HEK293 (cell line): ENCODE results near the gene TC2N.
A peak's percentile ranks its signal among the peaks of the same experiment; 100 is the strongest.

ENCODE experiments used
- BCL11A ChIP-seq: fragments of 450-650 bp; formaldehyde crosslinking; IDR thresholded peaks from 2 replicates; pipeline ENCODE4 v1.5.1; 2016; ENCODE audit warnings: low read depth, missing biosample characterization, missing genetic modification characterization
- BCL6B ChIP-seq: fragments of 450-650 bp; formaldehyde crosslinking; IDR thresholded peaks from 2 replicates; pipeline ENCODE4 v1.5.1; 2017; ENCODE audit warnings: missing biosample characterization, missing genetic modification characterization
- GLIS2 ChIP-seq: fragments of 450-650 bp; formaldehyde crosslinking; IDR thresholded peaks from 2 replicates; pipeline ENCODE4 v1.5.1; 2016; ENCODE audit warnings: missing biosample characterization, missing genetic modification characterization
- KLF7 ChIP-seq: fragments of 450-650 bp; formaldehyde crosslinking; IDR thresholded peaks from 2 replicates; pipeline ENCODE4 v1.5.1; 2016; ENCODE audit warnings: missing biosample characterization, missing genetic modification characterization, borderline replicate concordance
- PBX3 ChIP-seq: sonication (generic); formaldehyde crosslinking; IDR thresholded peaks from 2 replicates; pipeline ENCODE4 v1.8.1; 2022; ENCODE audit warnings: mild to moderate bottlenecking, moderate library complexity, missing genetic modification reagents
- PRDM2 ChIP-seq: fragments of 450-650 bp; formaldehyde crosslinking; IDR thresholded peaks from 2 replicates; pipeline ENCODE4 v1.5.1; 2016; ENCODE audit warnings: missing biosample characterization, missing genetic modification characterization, borderline replicate concordance
- SP7 ChIP-seq: fragments of 450-650 bp; formaldehyde crosslinking; IDR thresholded peaks from 2 replicates; pipeline ENCODE4 v1.5.1; 2016; ENCODE audit warnings: missing biosample characterization, missing genetic modification characterization
- ZNF169 ChIP-seq: fragments of 450-650 bp; formaldehyde crosslinking; IDR thresholded peaks from 2 replicates; pipeline ENCODE4 v1.5.1; 2016; ENCODE audit warnings: missing biosample characterization, missing genetic modification characterization
- ZNF175 ChIP-seq: fragments of 450-650 bp; formaldehyde crosslinking; IDR thresholded peaks from 2 replicates; pipeline ENCODE4 v1.5.1; 2016; ENCODE audit warnings: missing biosample characterization, missing genetic modification characterization
- ZNF18 ChIP-seq: fragments of 450-650 bp; formaldehyde crosslinking; IDR thresholded peaks from 2 replicates; pipeline ENCODE4 v1.5.1; 2016; ENCODE audit warnings: missing biosample characterization, missing genetic modification characterization
- ZNF221 ChIP-seq: fragments of 450-650 bp; formaldehyde crosslinking; IDR thresholded peaks from 2 replicates; pipeline ENCODE4 v1.5.1; 2017; ENCODE audit warnings: missing biosample characterization, missing genetic modification characterization, borderline replicate concordance
- ZNF223 ChIP-seq: fragments of 450-650 bp; formaldehyde crosslinking; IDR thresholded peaks from 2 replicates; pipeline ENCODE4 v1.5.1; 2016; ENCODE audit warnings: missing biosample characterization, missing genetic modification characterization
- ZNF37A ChIP-seq: fragments of 450-650 bp; IDR thresholded peaks from 2 replicates; pipeline ENCODE4 v1.5.1; 2018; ENCODE audit warnings: missing biosample characterization, missing genetic modification characterization
- ZNF404 ChIP-seq: fragments of 450-650 bp; formaldehyde crosslinking; IDR thresholded peaks from 2 replicates; pipeline ENCODE4 v1.5.1; 2017; ENCODE audit warnings: missing biosample characterization, missing genetic modification characterization
- ZNF416 ChIP-seq: fragments of 450-650 bp; formaldehyde crosslinking; IDR thresholded peaks from 2 replicates; pipeline ENCODE4 v1.5.1; 2016; ENCODE audit warnings: missing biosample characterization, missing genetic modification characterization
- ZNF518A ChIP-seq: fragments of 450-650 bp; formaldehyde crosslinking; conservative IDR thresholded peaks from 2 replicates; pipeline ENCODE4 v1.5.1; 2016; ENCODE audit warnings: low read depth, missing biosample characterization, missing genetic modification characterization
- ZNF521 ChIP-seq: fragments of 450-650 bp; formaldehyde crosslinking; IDR thresholded peaks from 2 replicates; pipeline ENCODE4 v1.5.1; 2017; ENCODE audit warnings: missing biosample characterization, mild to moderate bottlenecking, missing genetic modification characterization
- ZNF530 ChIP-seq: fragments of 450-650 bp; formaldehyde crosslinking; IDR thresholded peaks from 2 replicates; pipeline ENCODE4 v1.5.1; 2016; ENCODE audit warnings: low read depth, missing biosample characterization, missing genetic modification characterization
- ZNF629 ChIP-seq: fragments of 450-650 bp; formaldehyde crosslinking; IDR thresholded peaks from 2 replicates; pipeline ENCODE4 v1.5.1; 2017; ENCODE audit warnings: missing biosample characterization, missing genetic modification characterization
- ZNF645 ChIP-seq: fragments of 450-650 bp; formaldehyde crosslinking; IDR thresholded peaks from 2 replicates; pipeline ENCODE4; 2016; ENCODE audit warnings: missing biosample characterization, missing genetic modification characterization
- ZNF664 ChIP-seq: fragments of 450-650 bp; formaldehyde crosslinking; IDR thresholded peaks from 2 replicates; pipeline ENCODE4 v1.5.1; 2016; ENCODE audit warnings: missing biosample characterization, missing genetic modification characterization
- ZNF76 ChIP-seq: fragments of 450-650 bp; formaldehyde crosslinking; IDR thresholded peaks from 2 replicates; pipeline ENCODE4; 2016; ENCODE audit warnings: low read depth, missing biosample characterization, missing genetic modification characterization, borderline replicate concordance
- ZNF785 ChIP-seq: fragments of 450-650 bp; formaldehyde crosslinking; IDR thresholded peaks from 2 replicates; pipeline ENCODE4 v1.5.1; 2016; ENCODE audit warnings: missing biosample characterization, missing genetic modification characterization
- ZNF843 ChIP-seq: fragments of 450-650 bp; formaldehyde crosslinking; IDR thresholded peaks from 2 replicates; pipeline ENCODE4 v1.5.1; 2016; ENCODE audit warnings: missing biosample characterization, missing genetic modification characterization
- ZXDB ChIP-seq: fragments of 450-650 bp; formaldehyde crosslinking; IDR thresholded peaks from 2 replicates; pipeline ENCODE4 v1.5.1; 2016; ENCODE audit warnings: missing biosample characterization, missing genetic modification characterization

TC2N gene

GRCh38 chr14:91744068-91744480, 123.3 kb downstream of the TC2N start (continued):
- no peak for TF ChIP-seq ZNF645 (tag by site-specific recombination)
- TF ChIP-seq ZNF76 (tag by site-specific recombination), result no peak
- TF ChIP-seq ZNF37A, result no peak
- no peak for TF ChIP-seq ZNF223 (tag by site-specific recombination)
- no peak for TF ChIP-seq ZNF169 (tag by site-specific recombination)
- no peak for TF ChIP-seq ZXDB (tag by site-specific recombination)
- TF ChIP-seq ZNF629, result peak; percentile 94
- no peak for TF ChIP-seq ZNF221
- TF ChIP-seq ZNF785 (tag by site-specific recombination), result no peak
- TF ChIP-seq ZNF518A (tag by site-specific recombination), result no peak
- no peak for TF ChIP-seq BCL6B
- no peak for TF ChIP-seq ZNF530 (tag by site-specific recombination)
- TF ChIP-seq BCL11A (tag by site-specific recombination), result no peak
- TF ChIP-seq SP7, result peak; percentile 97
- TF ChIP-seq GLIS2 (tag by site-specific recombination), result no peak
- no peak for TF ChIP-seq ZNF416 (tag by site-specific recombination)
- no peak for TF ChIP-seq KLF7
- no peak for TF ChIP-seq PBX3 (CRISPR knock-in tag)
- no peak for TF ChIP-seq ZNF18 (tag by site-specific recombination)
- no peak for TF ChIP-seq PRDM2
- no peak for TF ChIP-seq ZNF664
- peak; percentile 75 for TF ChIP-seq ZNF843 (tag by site-specific recombination)
- TF ChIP-seq ZNF404 (tag by site-specific recombination), result no peak
- TF ChIP-seq ZNF521, result no peak
- TF ChIP-seq ZNF175, result no peak
